Stomach (tissue), 9 donors: ENCODE measurements around the gene ZNF783. TPM values are rescaled to one million over a fixed set of nuclear protein-coding genes. Genes with fewer than 3 reads are reported as not detected.

Source experiments
- DNase-seq, 2 donors: peaks; one replicate each; pipeline versions ENCODE4 v3.0.0 to v3.0.0-alpha.2; 2013 to 2019
- H3K27ac ChIP-seq, 5 donors: fragments of 200-600 bp in 4 of 5; sonication (generic) in 4 of 5; one replicate each; pipeline ENCODE4 v1.5.1; 2013 to 2019; ENCODE audit warnings: mild to moderate bottlenecking in 1 of 5, moderate library complexity in 1 of 5
- H3K27me3 ChIP-seq, 3 donors: fragments of 200-600 bp; sonication (generic); one replicate each; pipeline ENCODE4 v1.5.1; 2017 to 2019; ENCODE audit warnings: mixed run types in 1 of 3
- H3K36me3 ChIP-seq, 4 donors: fragments of 200-600 bp; sonication (generic); 1 replicate in 3 of 4; 2 replicates in 1 of 4; pipeline ENCODE4 v1.5.1; 2016 to 2019
- H3K4me1 ChIP-seq, 4 donors: fragments of 200-600 bp; sonication (generic); one replicate each; pipeline ENCODE4 v1.5.1; 2016 to 2019
- H3K4me3 ChIP-seq, 4 donors: fragments of 200-600 bp; sonication (generic) in 3 of 4; one replicate each; pipeline ENCODE4 v1.5.1; 2016 to 2019; ENCODE audit warnings: mild to moderate bottlenecking in 1 of 4
- H3K9me3 ChIP-seq, 4 donors: fragments of 200-600 bp; sonication (generic); one replicate each; pipeline ENCODE4 v1.5.1; 2016 to 2019
- EP300 ChIP-seq: sonication (generic); formaldehyde crosslinking; IDR thresholded peaks from one replicate; pipeline ENCODE4 v1.6.1; 2017; ENCODE audit warnings: antibody characterized with exemption
- POLR2A ChIP-seq, 4 donors: fragments of 450-650 bp; IDR thresholded peaks; one replicate each; pipeline ENCODE4 v1.6.1; 2016; ENCODE audit warnings: antibody characterized with exemption in 4 of 4, control low read depth in 2 of 4, mild to moderate bottlenecking in 1 of 4, moderate library complexity in 1 of 4
- POLR2AphosphoS5 ChIP-seq, 3 donors: sonication (generic); formaldehyde crosslinking; IDR thresholded peaks; one replicate each; pipeline ENCODE4 v1.6.1; 2016; ENCODE audit warnings: antibody characterized with exemption in 3 of 3
- WGBS, 5 donors: extraction: QIAGEN DNeasy Blood & Tissue Kit in 3 of 5; methylation state at CpG; one replicate each; pipeline versions ENCODE4 v1.1.5 to v1.1.7; 2013 to 2018; 5-methylcytosine and 5-hydroxymethylcytosine counted together
- intact Hi-C: fragments of 100-400 bp; cut with DNase I; formaldehyde crosslinking; loops from one replicate; pipeline ENCODE4 v1.15.1; 2023; ENCODE audit warnings: low total_unique reads
- polyA plus RNA-seq, 3 donors: library from polyadenylated mRNA; stranded (reverse); fragments of 200-250 nt; gene quantifications; one replicate each; pipeline ENCODE4 v1.2.3, GENCODE V29; 2013
- total RNA-seq, 5 donors: library from RNA; depleted of rRNA; stranded (reverse); fragments of >200 nt; gene quantifications; one replicate each; pipeline versions ENCODE4 v1.1.0 to v1.2.3, GENCODE V29; 2014 to 2016
- TF ChIP-seq, protein P1 (sequence below), 7 experiments: fragments of 450-650 bp in 4 of 7; fragments of 200-600 bp in 3 of 7; sonication (generic) in 3 of 7; IDR thresholded peaks; one replicate each; pipeline ENCODE4 v1.5.1; 2016 to 2019; ENCODE audit warnings: antibody characterized with exemption in 7 of 7, control low read depth in 2 of 7, mild to moderate bottlenecking in 1 of 7
- donor health status: healthy with polysubstance abuse.
- donor health status: Bipolar disorder and iron deficiency.
- donor health status: healthy.

Gene ZNF783
- total and polyA plus RNA-seq, 8 donors, result 3.7 to 31.2 (median 9.5) TPM

GRCh38 chr7:149280661-149281507 lies 18.9 kb downstream of the ZNF783 start:
- 84 to 96% (median 94%) methylated on average over 4 to 8 of the region's 8 CpGs for WGBS, 5 donors
- Histone ChIP-seq H3K4me3 (no peak overlapping the region), H3K36me3 (peaks cover 25 to 65% (median 63%) of the 10 kb centered on the region in 4 donors), H3K27ac (no peak overlapping the region), H3K27me3 (no peaks in the 10 kb centered on the region), H3K4me1 (peaks cover 4 to 18% (median 13%) of the 10 kb centered on the region in 4 donors), H3K9me3 (no peaks in the 10 kb centered on the region)
- no peak for DNase-seq
- TF ChIP-seq, protein P1, sequence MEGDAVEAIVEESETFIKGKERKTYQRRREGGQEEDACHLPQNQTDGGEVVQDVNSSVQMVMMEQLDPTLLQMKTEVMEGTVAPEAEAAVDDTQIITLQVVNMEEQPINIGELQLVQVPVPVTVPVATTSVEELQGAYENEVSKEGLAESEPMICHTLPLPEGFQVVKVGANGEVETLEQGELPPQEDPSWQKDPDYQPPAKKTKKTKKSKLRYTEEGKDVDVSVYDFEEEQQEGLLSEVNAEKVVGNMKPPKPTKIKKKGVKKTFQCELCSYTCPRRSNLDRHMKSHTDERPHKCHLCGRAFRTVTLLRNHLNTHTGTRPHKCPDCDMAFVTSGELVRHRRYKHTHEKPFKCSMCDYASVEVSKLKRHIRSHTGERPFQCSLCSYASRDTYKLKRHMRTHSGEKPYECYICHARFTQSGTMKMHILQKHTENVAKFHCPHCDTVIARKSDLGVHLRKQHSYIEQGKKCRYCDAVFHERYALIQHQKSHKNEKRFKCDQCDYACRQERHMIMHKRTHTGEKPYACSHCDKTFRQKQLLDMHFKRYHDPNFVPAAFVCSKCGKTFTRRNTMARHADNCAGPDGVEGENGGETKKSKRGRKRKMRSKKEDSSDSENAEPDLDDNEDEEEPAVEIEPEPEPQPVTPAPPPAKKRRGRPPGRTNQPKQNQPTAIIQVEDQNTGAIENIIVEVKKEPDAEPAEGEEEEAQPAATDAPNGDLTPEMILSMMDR (IDR thresholded peaks at IDR 0.05), result no peak
- TF ChIP-seq POLR2A (IDR thresholded peaks at IDR 0.05) (no peak), EP300 (no peak), POLR2AphosphoS5 (IDR thresholded peaks at IDR 0.05) (no peak)
- intact Hi-C loops, result no loop called here

DNA sequence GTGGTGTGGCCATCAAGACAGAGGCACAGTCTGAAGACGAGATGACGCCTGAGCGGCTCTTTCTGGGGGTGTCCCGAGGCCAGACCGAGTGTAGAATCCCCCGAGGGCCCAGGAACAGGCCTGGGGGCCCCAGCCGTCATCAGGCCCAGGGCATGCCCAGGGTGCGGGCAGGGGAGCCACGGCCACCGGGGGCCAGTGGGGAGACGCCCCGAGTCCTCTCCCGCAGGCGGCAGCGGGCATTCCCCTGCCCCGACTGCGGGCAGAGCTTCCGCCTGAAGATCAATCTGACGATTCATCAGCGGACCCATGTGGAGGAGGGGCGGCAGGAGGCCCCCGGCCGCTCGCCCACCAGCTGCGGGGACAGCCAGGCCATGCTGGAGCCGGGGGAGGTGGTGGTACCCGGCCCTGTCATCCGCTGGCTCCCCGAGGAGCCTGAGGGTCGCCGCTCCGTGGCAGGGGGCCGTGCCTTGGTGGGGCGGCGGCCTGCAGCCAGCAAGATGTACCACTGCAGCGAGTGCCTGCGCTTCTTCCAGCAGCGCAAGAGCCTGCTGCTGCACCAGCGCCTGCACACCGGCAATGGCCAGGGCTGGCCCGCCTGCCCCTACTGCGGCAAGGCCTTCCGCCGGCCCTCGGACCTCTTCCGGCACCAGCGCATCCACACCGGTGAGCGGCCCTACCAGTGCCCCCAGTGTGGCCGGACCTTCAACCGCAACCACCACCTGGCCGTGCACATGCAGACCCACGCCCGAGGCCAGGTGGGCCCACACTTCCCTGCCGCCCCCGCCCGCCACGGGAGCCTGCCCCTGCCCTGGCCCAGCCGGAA lies 19.7 kb downstream of the ZNF783 start:
- no peaks in the 10 kb centered on the region for H3K9me3 ChIP-seq
- 93 to 98% (median 95%) methylated on average over 7 to 59 of the region's 59 CpGs for WGBS, 5 donors
- intact Hi-C loops, result no loop called here
- no peak for DNase-seq
- H3K36me3 ChIP-seq, result peaks cover 25 to 57% (median 55%) of the 10 kb centered on the region in 4 donors
- TF ChIP-seq EP300 (no peak), POLR2AphosphoS5 (IDR thresholded peaks at IDR 0.05) (no peak), POLR2A (IDR thresholded peaks at IDR 0.05) (no peak)
- TF ChIP-seq, protein P1 (IDR thresholded peaks at IDR 0.05), result no peak
- no peaks in the 10 kb centered on the region for H3K27me3 ChIP-seq
- no peak overlapping the region for H3K27ac ChIP-seq
- no peak overlapping the region for H3K4me3 ChIP-seq
- peaks cover 4 to 21% (median 16%) of the 10 kb centered on the region in 4 donors for H3K4me1 ChIP-seq

DNA sequence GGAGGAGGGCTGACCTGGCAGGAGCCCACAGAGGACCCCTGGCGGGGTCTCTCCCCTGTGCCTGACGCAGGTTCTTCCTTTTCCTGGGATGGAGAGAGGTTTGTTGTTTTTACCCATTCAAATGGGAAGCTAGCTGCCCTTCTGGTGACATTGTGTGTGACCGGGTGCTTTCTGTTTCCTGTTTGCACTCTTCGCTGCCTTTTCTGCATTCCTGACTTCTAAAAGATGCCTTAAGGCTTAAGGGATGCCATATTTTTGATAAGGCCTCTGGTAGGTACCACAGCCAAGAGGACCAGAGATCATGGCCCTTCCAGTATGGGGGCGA lies 20.3 kb downstream of the ZNF783 start:
- Histone ChIP-seq H3K9me3 (no peaks in the 10 kb centered on the region), H3K4me1 (peaks cover 4 to 21% (median 17%) of the 10 kb centered on the region in 4 donors), H3K27me3 (no peaks in the 10 kb centered on the region), H3K4me3 (no peak overlapping the region), H3K36me3 (peaks cover 25 to 53% (median 51%) of the 10 kb centered on the region in 4 donors), H3K27ac (no peak overlapping the region)
- TF ChIP-seq, protein P1 (IDR thresholded peaks at IDR 0.05), result no peak
- TF ChIP-seq POLR2AphosphoS5 (IDR thresholded peaks at IDR 0.05) (no peak), EP300 (no peak), POLR2A (IDR thresholded peaks at IDR 0.05) (no peak)
- peak in 1 of 2 donors; percentile 9 for DNase-seq
- intact Hi-C loops, result no loop called here
- 82 to 89% (median 87%) methylated on average over 5 of the region's 5 CpGs for WGBS, 5 donors

DNA sequence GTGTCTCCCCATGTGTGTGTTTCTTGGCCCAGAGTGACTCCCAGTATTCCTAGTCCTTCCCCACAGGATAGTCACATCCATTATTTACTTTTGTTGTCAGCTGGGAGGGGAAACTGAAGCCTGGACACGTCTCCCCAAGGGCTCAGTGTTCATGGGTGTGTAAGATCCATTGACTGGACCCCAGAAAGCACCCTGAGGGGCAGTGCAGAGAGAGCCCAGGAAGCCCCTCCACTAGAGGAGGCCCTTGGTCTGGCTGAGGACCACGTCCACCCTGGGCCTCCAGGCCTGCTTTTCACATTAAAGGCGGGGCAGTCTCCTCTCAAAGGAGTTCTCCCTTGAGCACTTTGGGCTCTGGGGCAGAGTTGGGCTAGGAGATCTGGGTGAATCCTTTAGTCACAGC lies 21.3 kb downstream of the ZNF783 start:
- H3K36me3 ChIP-seq, result peaks cover 19 to 52% (median 47%) of the 10 kb centered on the region in 4 donors
- H3K27me3 ChIP-seq, result no peaks in the 10 kb centered on the region
- H3K4me3 ChIP-seq, result no peak overlapping the region
- peaks cover 4 to 21% (median 17%) of the 10 kb centered on the region in 4 donors for H3K4me1 ChIP-seq
- no peak for DNase-seq
- no peak overlapping the region for H3K27ac ChIP-seq
- H3K9me3 ChIP-seq, result no peaks in the 10 kb centered on the region
- intact Hi-C loops, result no loop called here
- WGBS, 5 donors, result 78 to 89% (median 84%) methylated on average over 2 to 3 of the region's 3 CpGs
- TF ChIP-seq EP300 (no peak), POLR2AphosphoS5 (IDR thresholded peaks at IDR 0.05) (no peak), POLR2A (IDR thresholded peaks at IDR 0.05) (no peak)
- TF ChIP-seq, protein P1 (IDR thresholded peaks at IDR 0.05), result no peak
